Suprapubic skin (tissue), 4 donors: ENCODE results near the gene ACTR3C.

Experiments
- CTCF ChIP-seq, 2 donors: fragments of 200-600 bp in 1 of 2; fragments of 450-650 bp in 1 of 2; sonication (generic) in 1 of 2; IDR thresholded peaks; one replicate each; pipeline ENCODE4 v1.5.1; 2016 to 2019; ENCODE audit warnings: antibody characterized with exemption in 2 of 2, mild to moderate bottlenecking in 1 of 2, moderate library complexity in 1 of 2
- POLR2A ChIP-seq, 2 donors: fragments of 450-650 bp; IDR thresholded peaks; one replicate each; pipeline ENCODE4 v1.6.1; 2017; ENCODE audit warnings: antibody characterized with exemption in 2 of 2, mild to moderate bottlenecking in 2 of 2, moderate library complexity in 2 of 2
- POLR2AphosphoS5 ChIP-seq, 3 donors: sonication (generic); formaldehyde crosslinking; IDR thresholded peaks; one replicate each; pipeline ENCODE4 v1.6.1; 2017; ENCODE audit warnings: antibody characterized with exemption in 3 of 3

GRCh38 chr7:150356265-150356897 lies 33.0 kb upstream of the ACTR3C start:
- TF ChIP-seq CTCF (IDR thresholded peaks at IDR 0.05) = peak; percentile 34 to 38
- no peak for TF ChIP-seq POLR2A (IDR thresholded peaks at IDR 0.05)
- no peak for TF ChIP-seq POLR2AphosphoS5 (IDR thresholded peaks at IDR 0.05)
